Measurements from ENCODE around the gene ST3GAL2.
"Not testable (repeated sequence)": the region's sequence is repeated elsewhere in the genome, so short reads cannot be mapped to it uniquely, and the experiment has no call there.

ST3GAL2 gene

DNA sequence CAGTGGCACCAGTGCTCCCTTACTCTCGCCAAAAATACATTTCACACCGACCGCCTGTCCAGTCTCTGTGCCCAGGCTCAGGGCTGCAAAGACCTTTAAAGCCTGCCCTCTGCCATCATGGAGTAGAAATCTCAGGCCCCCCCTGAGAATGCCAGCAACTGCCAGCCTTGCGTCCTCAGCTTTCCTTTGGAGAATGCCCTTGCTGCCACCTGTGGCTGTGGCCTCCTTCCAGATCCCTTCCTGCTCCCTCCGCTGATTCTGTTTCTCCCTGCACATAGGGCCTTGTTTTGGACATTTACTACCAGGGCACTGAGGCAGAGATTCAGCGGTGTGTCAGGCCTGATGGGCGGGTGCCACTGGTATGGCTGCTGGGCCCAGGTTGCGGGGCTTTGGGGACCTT is 28.7 kb upstream of the ST3GAL2 start:
- DNase-seq (ENCODE audit: low read depth in 2 of 2) = no peak

DNA sequence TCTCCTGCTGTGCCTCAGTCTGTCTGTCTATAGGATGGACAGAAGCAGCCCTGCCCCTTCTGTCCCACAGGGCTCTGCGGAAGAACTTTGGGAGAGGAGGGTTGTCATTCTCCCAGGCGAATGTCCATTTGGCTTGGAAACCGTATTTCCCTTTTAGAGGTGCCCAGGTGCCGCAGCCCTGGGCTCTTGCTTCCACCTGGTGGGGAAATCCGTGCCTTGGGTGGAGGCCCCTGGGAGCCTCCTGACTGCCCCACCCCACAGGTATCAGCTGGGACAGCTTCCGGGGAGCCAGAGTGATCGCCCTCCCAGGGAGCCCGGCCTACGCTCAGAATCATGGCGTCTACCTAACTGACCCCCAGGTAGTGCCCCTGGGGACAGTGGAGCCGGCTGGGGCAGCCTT is 28.2 kb upstream of the ST3GAL2 start:
- no peak for DNase-seq (ENCODE audit: low read depth in 2 of 2)

DNA sequence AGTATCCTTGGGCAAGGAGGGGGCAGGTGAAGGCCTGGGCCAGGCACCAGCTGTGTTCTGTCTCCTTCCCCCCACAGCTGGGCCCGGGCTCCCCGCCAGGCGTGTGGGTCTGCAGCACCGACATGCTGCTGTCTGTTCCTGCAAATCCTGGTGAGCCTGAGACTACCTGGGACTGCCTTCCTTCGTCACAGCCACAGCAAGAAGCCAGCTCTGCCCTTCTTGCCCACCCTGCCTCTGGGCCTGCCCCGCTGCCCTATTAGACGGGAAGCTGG is 27.8 kb upstream of the ST3GAL2 start:
- no peak for DNase-seq (ENCODE audit: low read depth in 2 of 2)

DNA sequence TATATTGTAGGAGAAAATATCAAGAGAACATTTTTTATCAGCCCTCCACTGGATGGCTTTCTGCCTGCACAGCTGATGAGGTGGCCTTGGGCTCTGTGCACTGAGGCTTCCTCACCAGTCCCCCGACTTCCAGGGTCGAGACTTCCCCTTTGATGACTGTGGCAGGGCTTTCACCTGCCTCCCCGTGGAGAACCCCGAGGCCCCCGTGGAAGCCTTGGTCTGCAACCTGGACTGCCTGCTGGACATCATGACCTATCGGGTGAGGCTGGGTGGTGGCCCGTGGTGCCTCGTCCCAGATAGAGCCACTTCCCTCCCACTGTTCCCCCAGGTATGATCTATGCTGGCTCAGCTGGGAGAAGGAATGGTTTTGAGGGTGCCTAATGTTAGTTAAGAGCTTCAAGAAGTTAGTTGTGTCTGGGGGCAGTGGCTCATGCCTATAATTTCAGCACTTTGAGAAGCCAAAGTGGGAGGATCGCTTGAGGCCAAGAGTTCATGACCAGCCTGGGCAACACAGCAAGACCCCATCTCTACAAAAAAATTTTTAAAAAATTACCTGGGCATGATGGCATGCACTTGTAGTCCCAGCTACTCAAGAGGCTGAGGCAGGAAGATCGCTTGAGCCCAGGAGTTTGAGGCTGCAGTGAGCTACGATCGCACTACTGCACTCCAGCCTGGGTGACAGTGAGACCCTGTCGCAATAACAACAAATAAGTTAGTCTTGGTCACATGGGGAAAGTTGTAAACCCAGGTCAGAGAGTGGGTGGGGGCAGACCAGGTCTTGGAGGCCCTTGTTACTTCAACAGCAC is 27.3 kb upstream of the ST3GAL2 start:
- no peak for DNase-seq (ENCODE audit: low read depth in 2 of 2)

DNA sequence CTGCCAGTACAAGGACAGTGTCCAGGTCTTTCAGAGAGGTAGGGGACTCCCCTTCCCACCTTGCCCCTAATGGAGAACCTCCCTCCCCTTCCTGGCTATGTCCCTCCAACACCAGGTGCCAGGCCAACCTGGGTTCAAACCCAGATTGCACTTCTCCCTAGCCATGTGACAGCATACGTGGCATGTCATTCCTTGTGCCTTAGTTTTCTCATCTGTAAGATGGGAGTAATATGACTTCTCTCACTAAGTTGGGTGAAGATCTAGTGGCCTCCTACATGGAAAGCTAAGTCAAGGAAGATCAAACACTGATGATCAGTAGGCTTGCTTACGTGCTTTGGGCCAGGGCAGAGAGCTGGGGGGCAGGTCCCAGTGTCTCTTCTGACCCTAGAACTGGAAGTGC is 24.3 kb upstream of the ST3GAL2 start:
- DNase-seq (ENCODE audit: low read depth in 2 of 2) = no peak

DNA sequence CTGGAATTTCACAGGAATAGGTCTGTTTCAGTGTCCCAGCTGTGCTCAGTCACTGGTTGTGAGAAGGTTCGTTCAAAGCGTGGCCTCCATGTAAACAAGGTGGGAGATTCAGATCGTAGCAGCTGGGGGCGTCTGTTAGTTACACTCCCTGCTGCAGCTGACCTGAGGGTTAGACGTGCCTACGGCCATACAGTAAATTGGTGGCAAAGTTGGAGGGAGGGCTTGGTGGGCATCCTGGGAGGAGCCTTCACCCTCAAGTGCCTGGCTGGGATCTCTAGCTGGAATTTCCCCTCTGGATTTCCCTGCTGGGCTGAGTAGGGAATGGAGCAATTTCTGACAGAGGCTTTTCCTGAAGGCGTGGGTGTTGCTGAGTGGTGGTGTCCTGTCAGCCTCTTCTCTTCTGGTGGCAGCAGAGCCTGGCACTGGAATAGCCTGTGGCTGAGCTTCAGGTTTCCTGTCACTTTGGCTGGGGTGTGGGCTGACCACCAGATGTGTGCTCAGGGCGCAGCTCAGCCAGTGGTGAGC is 21.9 kb upstream of the ST3GAL2 start:
- no peak for DNase-seq (ENCODE audit: low read depth in 2 of 2)

DNA sequence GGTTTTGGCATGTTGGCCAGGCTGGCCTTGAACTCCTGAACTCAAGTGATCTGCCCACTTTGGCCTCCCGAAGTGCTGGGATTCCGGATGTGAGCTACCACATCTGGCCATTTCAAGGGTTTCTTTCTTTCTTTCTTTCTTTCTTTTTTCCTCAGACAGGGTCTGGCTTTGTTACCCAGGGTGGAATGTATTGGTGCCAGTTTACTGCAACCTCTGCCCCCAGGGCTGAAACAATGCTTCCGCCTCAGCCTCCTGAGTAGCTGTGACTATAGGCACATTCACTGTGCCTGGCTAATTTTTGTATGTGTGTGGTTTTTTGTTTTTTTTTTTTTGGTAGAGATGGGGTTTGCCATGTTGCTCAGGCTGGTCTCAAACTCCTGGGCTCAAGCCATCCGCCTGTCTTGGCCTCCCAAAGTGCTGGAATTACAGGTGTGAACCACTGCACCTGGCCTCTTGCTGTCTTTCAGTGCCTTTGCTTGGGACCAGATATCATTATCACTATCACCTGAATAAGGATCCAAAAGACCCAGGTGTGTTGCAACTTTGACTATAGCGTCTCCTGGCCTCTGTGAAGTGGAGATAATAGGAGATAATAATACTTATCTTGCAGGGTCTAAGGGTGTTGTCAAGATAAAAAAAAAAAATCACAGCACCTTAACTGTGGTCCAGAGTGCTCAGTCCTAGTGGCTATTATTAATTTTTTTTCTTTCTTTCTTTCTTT is 18.7 kb upstream of the ST3GAL2 start:
- DNase-seq (ENCODE audit: low read depth in 2 of 2) = no peak

DNA sequence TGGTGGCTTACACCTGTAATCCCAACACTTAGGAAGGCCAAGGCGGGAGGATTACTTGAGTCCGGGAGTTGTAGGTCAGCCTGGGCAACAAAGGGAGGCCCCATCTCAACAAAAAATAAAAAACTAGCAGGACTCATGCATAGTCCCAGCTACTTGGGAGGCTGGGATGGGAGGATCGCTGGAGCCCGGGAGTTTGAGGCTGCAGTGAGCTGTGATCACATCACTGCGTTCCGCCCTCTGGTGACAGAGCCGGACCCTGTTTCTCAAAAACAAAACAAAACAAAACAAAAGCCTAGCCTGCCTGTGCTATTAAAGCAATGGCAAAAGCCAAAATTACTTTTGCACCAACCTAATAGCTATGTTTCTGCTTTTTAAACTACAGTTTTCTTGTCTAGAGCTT is 17.0 kb upstream of the ST3GAL2 start:
- no peak for DNase-seq (ENCODE audit: low read depth in 2 of 2)

DNA sequence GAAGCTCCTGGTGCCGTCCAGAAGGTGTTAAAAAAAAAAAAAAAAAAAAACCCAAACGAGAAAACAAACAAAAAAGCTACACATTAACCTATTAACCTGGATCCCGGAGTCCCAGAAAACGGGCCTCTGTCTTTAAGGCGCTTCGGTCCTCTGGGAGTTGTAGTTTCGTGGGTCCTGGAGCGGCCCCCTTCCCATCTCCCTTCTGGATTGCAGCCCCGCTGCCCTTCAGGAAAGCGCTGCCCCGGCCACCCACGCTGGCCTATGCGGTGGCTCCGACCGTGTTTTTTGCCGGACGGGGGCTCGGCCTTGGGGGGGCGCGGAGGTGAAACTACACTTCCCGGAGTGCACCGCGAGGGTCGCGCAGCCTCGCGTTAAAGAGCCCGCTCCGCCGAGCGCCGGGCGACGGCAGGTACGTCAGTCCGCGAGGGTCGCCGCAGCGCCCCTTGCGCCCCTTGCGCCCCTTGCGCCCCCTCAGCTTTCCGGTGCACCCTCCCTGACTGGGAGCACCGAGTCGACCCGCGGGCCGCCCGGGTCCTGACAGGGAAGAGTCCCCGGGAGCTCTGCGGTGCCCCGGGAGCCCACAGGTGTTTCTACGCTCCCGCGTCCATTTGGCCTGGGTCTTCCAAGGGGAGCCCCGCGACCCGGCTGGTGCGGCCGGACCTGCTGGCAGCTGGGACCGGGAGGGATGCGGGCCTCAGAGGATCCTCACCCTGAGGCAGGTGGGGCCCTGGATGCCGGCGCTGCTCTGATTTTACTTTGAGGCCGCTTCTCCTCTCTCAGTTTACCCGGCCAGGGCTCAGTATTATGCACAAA is 15.5 kb upstream of the ST3GAL2 start, which contains the start of gene FCSK:
FCSK (plus strand) TSS at position 374 of the 813 bp plus-strand sequence. CDS start 8,596 bp downstream, outside the sequence.
- DNase-seq (ENCODE audit: low read depth in 2 of 2) = peak; percentile 43 to 49

DNA sequence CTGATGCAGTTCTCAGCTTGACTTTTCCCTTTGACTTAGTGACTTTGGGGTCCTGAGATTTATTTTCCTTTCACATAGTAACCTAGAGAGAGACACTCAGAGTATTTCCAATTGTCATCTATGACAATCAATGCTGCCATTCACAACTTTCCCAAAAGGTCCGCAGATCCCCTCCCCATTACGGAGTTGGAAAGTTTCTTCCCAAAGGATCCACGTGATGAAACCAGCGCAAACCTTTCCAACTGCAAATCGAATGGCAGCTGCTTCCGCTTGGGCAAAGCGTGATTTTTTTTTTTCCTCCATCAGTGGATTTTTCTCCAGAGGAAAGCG is 15.0 kb upstream of the ST3GAL2 start:
- no peak for DNase-seq (ENCODE audit: low read depth in 2 of 2)

DNA sequence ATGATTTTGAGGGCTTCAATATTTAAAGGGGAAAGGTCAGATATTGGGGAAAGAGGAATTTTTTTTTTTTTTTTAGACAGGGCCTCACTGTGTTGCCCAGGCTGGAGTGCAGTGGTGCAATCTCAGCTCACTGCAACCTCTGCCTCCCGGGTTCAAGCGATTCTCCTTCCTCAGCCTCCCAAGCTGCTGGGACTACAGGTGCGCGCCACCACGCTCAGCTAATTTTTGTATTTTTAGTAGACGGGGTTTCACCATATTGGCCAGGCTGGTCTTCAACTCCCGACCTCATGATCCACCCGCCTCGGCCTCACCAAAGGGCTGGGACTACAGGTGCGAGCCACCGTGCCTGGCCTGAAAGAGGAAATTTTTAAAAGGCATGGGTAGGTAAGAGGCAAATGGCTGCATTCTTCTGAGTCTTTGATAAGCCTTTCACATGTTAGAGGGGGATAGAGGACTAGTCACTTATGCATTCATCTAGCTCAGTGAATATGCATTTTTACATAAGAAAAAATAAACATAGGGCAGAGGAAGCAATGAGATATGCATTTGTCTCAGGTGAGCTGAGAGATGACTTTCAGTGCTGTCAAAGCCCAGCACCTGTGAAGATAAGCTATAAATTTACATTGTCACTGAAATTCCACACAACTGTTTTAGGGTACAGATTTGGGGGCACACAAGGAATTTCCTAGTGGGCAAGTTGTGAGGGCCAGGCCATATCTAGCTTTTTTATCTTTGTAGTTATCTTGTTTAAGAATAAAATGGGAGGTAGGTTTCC is 14.4 kb upstream of the ST3GAL2 start:
- DNase-seq (ENCODE audit: low read depth in 2 of 2) = no peak

DNA sequence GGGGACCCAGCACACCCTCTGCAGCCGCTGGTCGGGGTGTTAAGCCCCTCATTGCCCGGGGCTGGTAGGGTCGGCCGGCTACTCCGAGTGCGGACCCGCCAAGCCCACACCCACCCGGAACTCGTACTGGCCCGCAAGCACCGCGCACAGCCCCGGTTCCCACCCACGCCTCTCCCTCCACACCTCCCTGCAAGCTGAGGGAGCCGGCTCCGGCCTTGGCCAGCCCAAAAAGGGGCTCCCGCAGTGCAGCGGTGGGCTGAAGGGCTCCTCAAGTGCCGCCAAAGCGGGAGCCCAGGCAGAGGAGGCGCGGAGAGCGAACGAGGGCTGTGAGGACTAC is 12.1 kb upstream of the ST3GAL2 start:
- not testable (repeated sequence) for DNase-seq (ENCODE audit: low read depth in 2 of 2)

DNA sequence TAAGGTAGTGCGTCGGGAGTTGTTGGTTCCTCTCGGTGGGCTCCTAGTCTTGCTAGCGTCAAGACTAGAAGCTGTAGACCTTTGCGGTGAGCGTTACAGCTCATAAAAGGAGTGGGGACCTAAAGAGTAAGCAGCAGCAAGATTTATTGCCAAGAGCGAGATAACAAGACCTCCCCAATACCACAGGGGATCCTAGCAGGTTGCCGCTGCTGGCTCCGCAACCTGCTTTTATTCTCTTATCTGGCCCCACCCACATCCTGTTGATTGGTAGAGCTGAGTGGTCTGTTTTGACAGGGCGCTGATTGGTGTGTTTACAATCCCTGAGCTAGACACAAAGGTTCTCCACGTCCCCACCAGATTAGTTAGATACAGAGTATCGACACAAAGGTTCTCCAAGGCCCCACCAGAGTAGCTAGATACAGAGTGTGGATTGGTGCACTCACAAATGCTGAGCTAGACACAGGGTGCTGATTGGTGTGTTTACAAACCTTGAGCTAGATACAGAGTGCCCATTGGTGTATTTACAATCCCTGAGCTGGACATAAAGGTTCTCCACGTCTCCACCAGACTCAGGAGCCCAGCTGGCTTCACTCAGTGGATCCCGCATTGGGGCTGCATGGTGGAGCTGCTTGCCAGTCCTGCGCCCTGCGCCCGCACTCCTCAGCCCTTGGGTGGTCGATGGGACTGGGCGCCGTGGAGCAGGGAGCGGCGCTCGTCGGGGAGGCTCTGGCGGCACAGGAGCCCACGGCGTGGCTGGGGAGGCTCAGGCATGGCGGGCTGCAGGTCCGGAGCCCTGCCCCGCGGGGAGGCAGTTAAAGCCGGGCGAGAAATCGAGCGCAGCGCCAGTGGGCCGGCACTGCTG is 11.5 kb upstream of the ST3GAL2 start:
- not testable (repeated sequence) for DNase-seq (ENCODE audit: low read depth in 2 of 2)

DNA sequence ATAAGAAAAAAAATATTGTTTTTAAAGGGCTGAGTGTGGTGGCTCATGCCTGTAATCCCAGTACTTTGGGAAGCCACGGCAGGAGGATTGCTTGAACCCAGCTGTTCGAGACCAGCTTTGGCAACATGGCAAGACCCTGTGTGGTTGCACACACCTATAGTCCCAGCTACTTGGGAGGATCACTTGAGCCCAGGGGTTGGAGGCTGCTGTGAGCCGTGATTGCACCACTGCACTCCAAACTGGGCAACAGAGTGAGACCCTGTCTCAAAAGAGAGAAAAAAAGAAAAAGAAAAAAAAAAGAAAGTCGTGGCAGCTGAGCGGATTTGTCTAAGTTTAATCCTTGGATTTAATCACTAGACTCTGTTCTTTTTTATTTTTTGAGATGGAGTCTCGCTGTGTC is 9.2 kb upstream of the ST3GAL2 start:
- DNase-seq (ENCODE audit: low read depth in 2 of 2) = no peak

DNA sequence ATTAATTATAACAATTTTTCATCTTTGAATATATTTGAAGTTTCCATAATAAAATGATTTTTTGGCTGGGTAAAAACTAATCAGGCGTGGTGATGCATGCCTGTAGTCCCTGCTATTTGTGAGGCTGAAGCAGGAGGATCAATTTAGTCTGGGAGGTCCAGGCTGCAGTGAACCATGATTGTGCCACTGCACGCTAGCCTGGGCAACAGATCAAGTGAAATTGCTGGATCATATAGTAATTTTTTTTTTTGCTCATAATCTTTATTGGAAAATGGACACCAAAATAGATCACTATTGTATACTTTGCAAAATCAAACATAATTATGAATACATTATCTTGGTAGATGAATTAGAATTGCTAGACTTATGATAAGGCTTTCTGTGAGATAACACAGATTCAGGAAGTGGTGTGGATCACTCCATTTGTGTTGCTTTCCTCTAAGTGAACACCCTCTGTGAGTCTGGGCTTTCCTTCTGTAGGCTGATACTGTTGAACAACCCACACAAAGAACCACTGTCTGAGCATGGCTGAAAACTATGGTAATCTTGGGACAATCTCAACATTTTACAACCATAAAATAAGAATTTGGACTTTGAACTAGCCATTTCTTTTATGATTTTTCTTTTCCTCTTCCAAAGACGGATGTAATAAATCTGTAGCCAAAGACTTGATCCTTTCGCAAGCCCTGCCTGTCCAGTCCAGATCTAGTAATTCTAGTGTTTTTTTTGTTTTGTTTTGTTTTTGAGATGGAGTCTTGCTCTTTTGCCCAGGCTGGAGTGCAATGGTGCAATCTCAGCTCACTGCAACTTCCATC is 5.6 kb upstream of the ST3GAL2 start:
- DNase-seq (ENCODE audit: low read depth in 2 of 2) = no peak

DNA sequence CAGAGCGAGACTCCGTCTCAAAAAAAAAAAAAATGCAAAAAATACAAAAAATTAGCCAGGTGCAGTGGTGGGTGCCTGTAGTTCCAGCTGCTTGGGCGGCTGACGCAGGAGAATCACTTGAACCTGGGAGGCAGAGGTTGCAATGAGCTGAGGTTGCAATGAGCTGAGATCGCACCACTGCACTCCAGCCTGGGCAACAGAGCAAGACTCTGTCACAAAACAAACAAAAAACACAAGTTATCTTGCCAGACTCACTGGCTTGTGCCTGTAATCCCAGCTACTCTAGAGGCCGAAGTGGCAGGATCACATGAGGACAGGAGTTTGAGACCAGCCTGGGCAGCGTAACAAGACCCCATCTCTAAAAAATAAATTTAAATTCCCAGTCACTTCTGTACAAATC is 3.4 kb upstream of the ST3GAL2 start:
- DNase-seq (ENCODE audit: low read depth in 2 of 2) = no peak

DNA sequence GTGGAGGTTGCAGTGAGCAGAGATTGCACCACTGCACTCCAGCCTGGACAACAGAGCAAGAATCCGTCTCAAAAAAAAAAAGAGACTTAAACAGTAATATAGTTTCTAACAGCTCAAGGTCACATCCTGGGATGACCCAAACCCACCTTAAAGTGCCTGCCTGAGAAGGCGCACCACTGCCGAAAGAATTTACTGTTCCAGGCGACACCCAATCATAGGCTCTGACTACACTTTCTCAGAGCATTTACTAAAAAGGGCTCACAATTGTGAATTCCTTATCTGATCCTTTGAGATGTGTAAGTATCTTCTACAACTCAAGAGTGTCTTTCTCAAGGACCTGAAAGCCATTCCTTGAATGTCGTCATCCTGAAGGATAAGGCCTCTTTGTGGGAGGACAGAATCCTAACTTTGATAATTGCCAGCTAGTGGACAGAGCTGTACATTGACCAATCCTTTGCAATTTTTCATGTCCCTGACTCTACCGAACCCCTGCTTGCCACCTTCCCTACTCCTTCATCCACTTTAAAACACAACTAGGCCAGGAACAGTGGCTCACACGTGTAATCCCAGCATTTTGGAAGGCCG is 2.6 kb upstream of the ST3GAL2 start:
- no peak for DNase-seq (ENCODE audit: low read depth in 2 of 2)

DNA sequence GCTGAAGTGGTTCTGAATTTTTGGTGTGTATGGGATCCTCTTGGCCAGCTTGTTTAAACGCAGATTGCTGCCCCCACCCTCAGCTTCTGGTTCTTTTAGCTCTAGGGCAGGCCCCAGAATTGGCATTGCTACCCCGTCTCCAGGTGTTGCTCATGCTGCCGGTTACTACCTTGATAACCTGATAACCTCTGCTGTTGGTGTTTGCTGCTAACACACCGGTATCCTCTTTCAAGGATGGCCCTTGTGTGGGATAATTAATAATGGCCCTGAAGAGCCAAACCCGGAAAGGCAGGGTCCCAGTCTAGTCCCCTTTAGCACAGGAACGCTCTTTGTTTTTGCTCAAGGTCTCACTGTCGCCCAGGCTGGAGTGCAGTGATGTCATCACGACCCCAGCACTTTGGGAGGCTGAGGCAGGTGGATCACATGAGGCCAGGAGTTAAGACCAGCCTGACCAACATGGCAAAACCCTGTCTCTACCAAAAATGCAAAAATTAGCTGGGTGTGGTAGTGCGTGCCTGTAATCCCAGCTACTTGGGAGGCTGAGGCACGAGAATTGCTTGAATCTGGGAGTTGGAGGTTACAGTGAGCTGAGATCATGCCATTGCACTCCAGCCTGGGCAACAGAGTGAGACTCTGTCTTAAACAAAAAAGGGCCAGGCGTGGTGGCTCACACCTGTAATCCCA is 1.3 kb upstream of the ST3GAL2 start:
- no peak for DNase-seq (ENCODE audit: low read depth in 2 of 2)

DNA sequence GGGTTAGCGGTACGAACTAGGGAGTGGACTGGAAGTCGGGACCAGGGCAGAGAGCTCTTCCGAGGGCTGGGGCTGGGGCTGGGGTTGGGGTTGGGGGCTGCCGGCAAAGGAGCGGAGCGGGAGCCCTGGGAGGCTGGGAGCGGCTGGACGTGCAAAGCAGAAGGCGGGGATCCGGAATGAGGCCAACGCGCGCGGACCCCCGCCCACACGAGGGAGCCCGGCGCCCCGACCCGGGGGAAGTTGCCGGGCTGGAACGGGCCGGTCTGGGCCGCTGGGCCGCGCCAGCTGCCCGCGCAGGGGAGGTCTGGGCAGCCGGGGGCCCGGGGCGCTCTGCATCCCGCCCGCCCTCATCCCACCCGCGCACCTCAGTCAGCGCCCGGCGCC is 323 bp downstream of the ST3GAL2 start:
- DNase-seq (ENCODE audit: low read depth in 2 of 2) = no peak

Data from activated CD4-positive, alpha-beta T cell treated with anti-CD3 and anti-CD28 coated beads for 24 hours (primary cell).